Stimulated activated naive CD8-positive, alpha-beta T cell treated with anti-CD3 and anti-CD28 coated beads, Interleukin-15, Interleukin-2, amounts not matched to agents 100 ng/mL and 50 ng/mL, for 24 hours (primary cell): ENCODE data around the gene EFHB.
"Not testable (repeated sequence)": the region's sequence is repeated elsewhere in the genome, so short reads cannot be mapped to it uniquely, and the experiment has no call there.

Source experiments
- H3K27ac Mint-ChIP-seq: one replicate; pipeline ENCODE4 v1.8.0; 2021; ENCODE audit warnings: mild to moderate bottlenecking, mixed read lengths
- H3K27me3 Mint-ChIP-seq: one replicate; pipeline ENCODE4 v1.8.0; 2021; ENCODE audit warnings: mixed read lengths
- H3K36me3 Mint-ChIP-seq: one replicate; pipeline ENCODE4 v1.8.0; 2021; ENCODE audit warnings: low read depth, mixed read lengths
- H3K4me1 Mint-ChIP-seq: one replicate; pipeline ENCODE4 v1.8.0; 2021; ENCODE audit warnings: low read depth, mixed read lengths
- H3K4me3 Mint-ChIP-seq: one replicate; pipeline ENCODE4 v1.8.0; 2021; ENCODE audit warnings: mild to moderate bottlenecking, mixed read lengths
- H3K9me3 Mint-ChIP-seq: one replicate; pipeline ENCODE4 v1.8.0; 2021; ENCODE audit warnings: mixed read lengths

The EFHB gene

DNA sequence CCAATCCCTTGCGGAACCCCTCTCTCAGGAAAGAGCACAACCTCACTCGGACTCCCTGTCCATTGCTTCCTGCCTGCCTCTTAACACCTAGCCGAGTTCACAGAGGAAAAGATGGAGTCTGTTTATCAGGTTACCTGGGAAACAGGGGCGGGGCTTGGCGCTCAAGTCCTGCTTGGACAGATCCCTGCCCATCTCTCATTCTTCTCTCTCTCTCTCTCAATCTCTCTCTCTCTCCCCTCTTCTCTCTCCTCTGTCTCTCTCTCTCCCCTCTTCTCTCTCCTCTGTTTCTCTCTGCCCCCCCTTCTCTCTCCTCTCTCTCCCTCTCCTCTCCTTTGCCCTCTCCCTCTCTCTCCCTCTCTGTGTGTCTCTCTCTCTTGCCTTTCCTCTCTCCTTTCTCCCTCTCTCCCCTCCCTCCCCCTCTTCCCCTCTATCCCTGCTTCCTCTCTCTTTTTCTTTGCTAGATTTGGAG, at the start of gene EFHB:
Gene EFHB, minus strand, starts transcription at position 120 of the 469 bp plus-strand sequence. CDS start 199 bp downstream, outside the sequence.
- no peaks in the 10 kb centered on the region for H3K9me3 Mint-ChIP-seq
- peaks cover 53% of the 10 kb centered on the region for H3K4me1 Mint-ChIP-seq
- peaks cover 8% of the 10 kb centered on the region for H3K27me3 Mint-ChIP-seq
- no peaks in the 10 kb centered on the region for H3K36me3 Mint-ChIP-seq
- peak within 1 kb of the TSS; percentile 53 for H3K27ac Mint-ChIP-seq
- no peak within 1 kb of the TSS for H3K4me3 Mint-ChIP-seq

- Mint-ChIP-seq H3K27ac (no peak overlapping the region), H3K9me3 (no peaks in the 10 kb centered on the region)
These were observed 38.0 kb upstream of the EFHB start for GRCh38 chr3:19972054-19972453.

DNA sequence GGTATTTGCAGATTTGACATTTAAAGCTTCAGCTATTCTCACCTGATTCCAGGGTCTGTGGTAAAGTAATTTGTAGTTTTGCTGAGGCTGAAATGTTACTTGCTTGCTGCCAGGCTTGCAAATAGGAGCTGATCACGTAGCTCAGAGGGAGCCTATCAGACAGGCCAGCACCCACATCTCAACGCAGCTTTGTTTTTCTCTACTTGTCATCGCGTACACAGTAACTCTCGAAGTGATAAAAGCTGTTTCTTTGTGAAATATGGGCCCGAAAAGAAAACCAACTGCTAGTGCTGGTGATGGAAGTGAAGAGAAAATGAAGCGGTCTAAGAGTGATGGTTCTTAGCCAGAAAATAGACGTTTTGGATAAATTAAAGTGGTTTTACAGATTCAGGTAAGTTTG, 36.3 kb upstream of the EFHB start:
- Mint-ChIP-seq H3K27me3 (no peaks in the 10 kb centered on the region), H3K27ac (no peak overlapping the region), H3K9me3 (no peaks in the 10 kb centered on the region), H3K4me1 (peaks cover 34% of the 10 kb centered on the region), H3K4me3 (no peak overlapping the region), H3K36me3 (peaks cover 43% of the 10 kb centered on the region)

More at GRCh38 chr3:19972054-19972453, 38.0 kb upstream of the EFHB start:
- H3K4me3 Mint-ChIP-seq, result no peak overlapping the region
- H3K4me1 Mint-ChIP-seq, result peaks cover 18% of the 10 kb centered on the region
- peaks cover 42% of the 10 kb centered on the region for H3K36me3 Mint-ChIP-seq
- no peaks in the 10 kb centered on the region for H3K27me3 Mint-ChIP-seq

- Mint-ChIP-seq H3K36me3 (peaks cover 28% of the 10 kb centered on the region), H3K27me3 (no peaks in the 10 kb centered on the region), H3K27ac (no peak overlapping the region), H3K9me3 (no peaks in the 10 kb centered on the region), H3K4me3 (no peak overlapping the region), H3K4me1 (peaks cover 34% of the 10 kb centered on the region)
These were observed 33.8 kb upstream of the EFHB start for GRCh38 chr3:19967812-19968211.

- H3K4me3 Mint-ChIP-seq, result no peak overlapping the region
- H3K36me3 Mint-ChIP-seq, result peaks cover 28% of the 10 kb centered on the region
- peaks cover 38% of the 10 kb centered on the region for H3K4me1 Mint-ChIP-seq
- no peaks in the 10 kb centered on the region for H3K9me3 Mint-ChIP-seq
- no peaks in the 10 kb centered on the region for H3K27me3 Mint-ChIP-seq
- no peak overlapping the region for H3K27ac Mint-ChIP-seq
These were observed 33.2 kb upstream of the EFHB start for GRCh38 chr3:19967208-19967607.

DNA sequence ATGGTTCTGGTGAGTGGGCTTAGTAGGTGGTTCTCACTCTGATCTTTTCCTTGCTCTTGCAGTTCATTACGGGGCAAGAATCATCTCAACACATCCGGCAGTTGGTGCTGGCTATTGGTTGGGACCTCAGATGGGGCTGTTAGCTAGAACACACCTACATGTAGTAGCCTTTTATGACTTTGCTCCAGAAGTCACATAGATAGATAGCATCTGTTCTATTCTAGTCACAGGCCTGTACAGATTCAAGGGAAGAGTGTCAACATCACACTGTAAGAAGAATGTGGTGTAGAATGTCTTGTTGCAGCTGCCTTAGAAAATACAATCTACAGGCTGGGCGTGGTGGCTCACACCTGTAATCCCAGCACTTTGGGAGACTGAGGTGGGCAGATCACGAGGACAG, 27.9 kb upstream of the EFHB start:
- Mint-ChIP-seq H3K4me3 (no peak overlapping the region), H3K4me1 (peaks cover 54% of the 10 kb centered on the region), H3K36me3 (peaks cover 36% of the 10 kb centered on the region), H3K27me3 (no peaks in the 10 kb centered on the region), H3K9me3 (no peaks in the 10 kb centered on the region), H3K27ac (no peak overlapping the region)

DNA sequence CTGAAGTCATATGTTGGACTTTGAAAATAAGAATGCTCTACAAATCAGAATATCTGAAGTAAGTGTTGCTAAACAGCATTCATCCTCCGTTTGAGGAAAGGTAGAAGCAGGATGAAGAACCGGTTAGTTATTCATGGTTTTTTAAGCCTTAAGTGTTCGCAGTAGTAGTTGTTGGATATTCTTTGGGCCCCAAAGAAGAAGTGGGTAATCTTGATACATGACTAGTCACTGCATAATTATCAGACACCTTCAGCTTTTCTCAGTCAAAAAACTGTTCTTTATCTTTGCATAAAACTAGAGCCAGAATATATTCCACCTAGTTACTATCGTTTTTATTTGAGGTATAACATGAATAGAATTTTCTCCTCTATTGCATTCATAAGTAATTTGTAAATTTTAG, 26.7 kb upstream of the EFHB start:
- Mint-ChIP-seq H3K27me3 (no peaks in the 10 kb centered on the region), H3K36me3 (peaks cover 31% of the 10 kb centered on the region), H3K4me1 (peaks cover 45% of the 10 kb centered on the region), H3K27ac (no peak overlapping the region), H3K9me3 (no peaks in the 10 kb centered on the region), H3K4me3 (no peak overlapping the region)

DNA sequence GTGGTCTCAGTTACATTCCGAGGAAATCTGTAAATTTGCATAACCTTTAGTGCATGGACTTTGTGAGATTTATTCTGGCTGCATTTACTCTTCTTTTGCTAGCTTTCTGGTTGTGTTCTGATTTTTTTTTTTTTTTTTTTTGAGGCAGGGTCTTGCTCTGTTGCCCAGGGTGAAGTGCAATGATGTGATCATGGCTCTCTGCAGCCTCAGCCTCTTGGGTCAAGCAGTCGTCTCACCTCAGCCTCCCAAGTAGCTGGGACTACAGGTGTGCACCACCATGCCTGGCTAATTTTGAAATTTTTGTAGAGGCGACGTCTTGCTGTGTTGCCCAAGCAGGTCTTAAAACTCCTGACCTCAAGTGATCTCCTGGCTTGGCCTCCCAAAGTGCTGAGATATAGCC, 25.5 kb upstream of the EFHB start:
- Mint-ChIP-seq H3K27me3 (no peaks in the 10 kb centered on the region), H3K27ac (no peak overlapping the region), H3K36me3 (peaks cover 36% of the 10 kb centered on the region), H3K9me3 (no peaks in the 10 kb centered on the region), H3K4me1 (peaks cover 51% of the 10 kb centered on the region), H3K4me3 (no peak overlapping the region)

DNA sequence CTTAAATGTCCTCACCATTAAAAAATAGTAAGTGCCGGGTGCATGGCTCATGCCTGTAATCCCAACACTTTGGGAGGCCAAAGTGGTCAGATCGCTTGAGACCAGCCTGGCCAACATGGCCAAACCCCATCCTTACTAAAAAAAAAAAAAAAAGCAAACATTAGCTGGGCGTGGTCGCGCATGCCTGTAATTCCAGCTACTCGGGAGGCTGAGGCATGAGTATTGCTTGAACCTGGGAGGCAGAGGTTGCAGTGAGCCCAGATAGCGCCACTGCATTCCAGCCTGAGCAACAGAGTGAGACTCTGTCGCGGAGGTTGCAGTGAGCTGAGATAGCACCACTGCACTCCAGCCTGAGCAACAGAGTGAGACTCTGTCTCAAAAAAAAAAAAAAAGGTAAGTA, 23.3 kb upstream of the EFHB start:
- Mint-ChIP-seq H3K36me3 (peaks cover 46% of the 10 kb centered on the region), H3K4me1 (peaks cover 56% of the 10 kb centered on the region)

GRCh38 chr3:19954676-19955075, 20.7 kb upstream of the EFHB start:
- Mint-ChIP-seq H3K4me1 (peaks cover 60% of the 10 kb centered on the region), H3K4me3 (no peak overlapping the region), H3K27ac (no peak overlapping the region), H3K27me3 (no peaks in the 10 kb centered on the region), H3K36me3 (peaks cover 48% of the 10 kb centered on the region), H3K9me3 (no peaks in the 10 kb centered on the region)

More for the DNA sequence above, 23.3 kb upstream of the EFHB start:
- H3K27me3 Mint-ChIP-seq, H3K4me3 Mint-ChIP-seq, H3K27ac Mint-ChIP-seq, H3K9me3 Mint-ChIP-seq: not testable (repeated sequence)

DNA sequence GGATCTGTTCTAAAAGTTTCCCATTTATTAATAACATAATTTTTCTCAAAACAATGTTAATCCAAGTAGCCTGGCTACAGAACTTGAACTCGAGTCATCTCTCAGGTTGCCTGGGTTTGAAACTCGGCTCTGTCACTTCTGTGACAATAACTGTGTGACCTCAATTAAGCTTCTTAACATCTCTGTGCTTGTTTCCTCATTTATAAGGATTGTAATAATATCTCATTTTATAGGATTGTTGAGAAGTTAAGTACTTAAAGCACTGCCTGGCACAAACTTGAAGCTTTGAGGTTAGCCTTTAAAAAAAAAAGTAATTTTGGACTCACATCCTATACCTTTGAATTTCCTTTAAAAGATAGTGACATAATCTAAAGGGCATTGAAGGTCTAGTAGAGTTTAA, 16.3 kb upstream of the EFHB start:
- Mint-ChIP-seq H3K9me3 (no peaks in the 10 kb centered on the region), H3K27me3 (no peaks in the 10 kb centered on the region), H3K27ac (no peak overlapping the region), H3K4me1 (peaks cover 71% of the 10 kb centered on the region), H3K4me3 (no peak overlapping the region), H3K36me3 (peaks cover 32% of the 10 kb centered on the region)

DNA sequence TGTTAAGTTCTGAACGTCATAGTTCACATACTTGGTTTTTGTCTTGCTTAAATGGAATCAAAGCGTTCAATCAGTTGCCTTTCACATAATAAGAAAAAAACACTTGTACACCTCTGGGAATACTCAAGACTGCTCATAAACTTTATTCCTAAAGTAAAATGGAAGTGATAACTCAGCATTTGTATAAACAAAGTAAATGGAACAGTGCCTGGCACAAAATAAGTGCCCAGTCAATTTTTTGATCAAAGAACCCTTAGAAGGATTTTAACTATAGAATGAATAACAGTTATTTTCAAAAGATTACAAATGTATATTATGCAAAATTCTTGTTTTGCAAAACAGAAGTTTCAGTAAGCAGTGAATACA, 14.2 kb upstream of the EFHB start:
- Mint-ChIP-seq H3K4me1 (peaks cover 68% of the 10 kb centered on the region), H3K27me3 (no peaks in the 10 kb centered on the region), H3K27ac (peak overlapping the region; percentile 98), H3K36me3 (peaks cover 15% of the 10 kb centered on the region), H3K4me3 (peak overlapping the region; percentile 98), H3K9me3 (no peaks in the 10 kb centered on the region)

GRCh38 chr3:19947549-19948225, 13.7 kb upstream of the EFHB start:
- H3K27ac Mint-ChIP-seq, result peak overlapping the region; percentile 98
- peaks cover 68% of the 10 kb centered on the region for H3K4me1 Mint-ChIP-seq
- no peaks in the 10 kb centered on the region for H3K27me3 Mint-ChIP-seq
- peak overlapping the region; percentile 98 for H3K4me3 Mint-ChIP-seq
- no peaks in the 10 kb centered on the region for H3K9me3 Mint-ChIP-seq
- H3K36me3 Mint-ChIP-seq, result peaks cover 15% of the 10 kb centered on the region

- Mint-ChIP-seq H3K4me3 (peak within 1 kb of the TSS; percentile 98), H3K27me3 (no peaks in the 10 kb centered on the region), H3K4me1 (peaks cover 62% of the 10 kb centered on the region), H3K36me3 (peaks cover 15% of the 10 kb centered on the region), H3K27ac (peak within 1 kb of the TSS; percentile 98), H3K9me3 (no peaks in the 10 kb centered on the region)
These were observed 13.0 kb upstream of the EFHB start, which contains the start of gene RAB5A for GRCh38 chr3:19946832-19947548. TSS of gene RAB5A (plus strand) at chr3:19947097. CDS start at chr3:19950899, 3,802 bp downstream.

DNA sequence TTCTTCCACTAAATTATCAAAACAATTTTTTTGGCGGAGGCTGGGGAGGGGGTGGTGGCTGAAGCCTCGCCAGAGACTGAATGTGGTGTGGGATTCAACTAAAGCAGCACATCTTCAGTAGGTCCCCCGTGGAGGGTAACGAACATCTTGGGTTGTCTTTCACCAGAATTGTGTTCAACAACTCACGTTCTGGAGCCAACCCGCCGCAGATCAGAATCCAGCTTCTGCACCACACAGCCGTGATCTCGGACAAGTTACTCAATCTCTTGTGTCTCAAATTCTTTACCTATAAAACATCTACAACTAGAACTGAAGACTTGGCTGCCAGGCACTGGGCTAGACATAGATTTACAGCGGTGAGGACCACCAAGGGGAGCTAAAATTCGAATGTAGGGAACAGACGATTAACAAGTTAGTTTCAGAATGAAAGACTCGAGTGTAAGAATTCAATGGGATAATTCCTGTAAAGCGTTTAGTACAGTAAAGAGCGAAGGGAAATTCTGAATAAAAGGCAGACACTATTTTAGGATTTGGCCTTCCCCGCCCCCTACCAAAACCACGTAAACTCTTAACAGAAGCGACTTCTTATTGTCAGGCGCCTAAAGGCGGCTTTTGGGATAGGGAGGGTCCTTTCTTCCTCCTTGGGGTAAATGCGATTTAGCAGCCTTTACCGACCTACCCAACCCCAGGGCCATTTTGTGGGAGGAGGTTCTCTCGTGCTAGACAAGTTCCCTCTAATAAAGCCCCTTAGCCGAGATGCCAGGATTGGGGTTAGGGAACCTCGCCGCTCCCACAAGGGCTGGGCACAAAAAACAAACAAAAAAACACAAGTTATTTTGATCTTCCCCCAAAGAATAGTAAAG, 12.2 kb upstream of the EFHB start:
- peaks cover 9% of the 10 kb centered on the region for H3K36me3 Mint-ChIP-seq
- no peaks in the 10 kb centered on the region for H3K27me3 Mint-ChIP-seq
- H3K27ac Mint-ChIP-seq, result peak overlapping the region; percentile 98
- peaks cover 56% of the 10 kb centered on the region for H3K4me1 Mint-ChIP-seq
- no peaks in the 10 kb centered on the region for H3K9me3 Mint-ChIP-seq
- peak overlapping the region; percentile 98 for H3K4me3 Mint-ChIP-seq
